Measurements from ENCODE around the gene SCARB1.

Gene SCARB1

GRCh38 chr12:124841558-124841945 lies 22.1 kb downstream of the SCARB1 start:
- DNase-seq, result no peak

GRCh38 chr12:124837958-124838803 lies 25.5 kb downstream of the SCARB1 start:
- peak; percentile 95 for DNase-seq

GRCh38 chr12:124837249-124837897 lies 26.3 kb downstream of the SCARB1 start:
- no peak for DNase-seq

DNA sequence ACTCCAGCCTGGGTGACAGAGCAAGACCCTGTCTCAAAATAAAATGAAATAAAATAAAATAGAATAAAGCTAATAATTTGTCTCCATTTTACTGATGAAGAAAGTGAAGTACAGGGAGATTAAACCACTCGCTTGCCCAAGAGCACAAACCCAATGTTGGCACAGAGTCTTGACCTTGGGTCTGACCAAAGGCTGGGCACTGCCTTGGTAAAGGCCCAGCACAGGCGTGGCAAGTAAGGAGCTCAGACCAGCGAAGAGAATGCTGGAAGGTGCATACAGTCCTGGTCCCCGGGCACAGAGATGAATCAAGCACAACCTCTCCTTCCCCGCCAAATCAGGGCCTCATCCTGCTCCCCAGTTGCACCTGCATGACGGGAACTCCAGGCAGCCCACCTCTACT lies 26.9 kb downstream of the SCARB1 start:
- no peak for DNase-seq

- no peak for DNase-seq
These were observed 27.8 kb downstream of the SCARB1 start for GRCh38 chr12:124835656-124836410.

GRCh38 chr12:124834822-124835221 lies 28.8 kb downstream of the SCARB1 start:
- DNase-seq, result no peak

DNA sequence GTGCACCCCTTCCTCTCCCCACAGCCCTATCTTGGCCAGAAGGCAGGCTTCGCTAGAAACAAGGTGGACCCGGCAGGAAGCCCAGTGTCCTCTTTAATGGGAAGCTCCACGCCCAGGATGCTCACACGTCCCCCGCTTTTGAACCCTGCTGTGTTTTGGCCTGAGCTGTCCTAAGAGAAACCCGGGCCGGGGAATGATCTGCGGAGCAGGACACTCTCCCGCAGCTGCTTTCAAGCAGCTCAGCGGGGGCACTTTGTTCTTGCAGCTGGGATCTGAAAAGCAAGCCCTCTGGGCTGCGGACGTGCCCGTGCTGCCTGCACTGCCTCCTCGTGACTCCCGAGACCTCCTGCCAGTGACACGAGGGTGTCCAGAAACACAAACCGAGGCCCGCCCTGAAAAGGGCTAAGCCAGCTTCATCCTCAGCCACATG lies 30.0 kb downstream of the SCARB1 start:
- no peak for DNase-seq

DNA sequence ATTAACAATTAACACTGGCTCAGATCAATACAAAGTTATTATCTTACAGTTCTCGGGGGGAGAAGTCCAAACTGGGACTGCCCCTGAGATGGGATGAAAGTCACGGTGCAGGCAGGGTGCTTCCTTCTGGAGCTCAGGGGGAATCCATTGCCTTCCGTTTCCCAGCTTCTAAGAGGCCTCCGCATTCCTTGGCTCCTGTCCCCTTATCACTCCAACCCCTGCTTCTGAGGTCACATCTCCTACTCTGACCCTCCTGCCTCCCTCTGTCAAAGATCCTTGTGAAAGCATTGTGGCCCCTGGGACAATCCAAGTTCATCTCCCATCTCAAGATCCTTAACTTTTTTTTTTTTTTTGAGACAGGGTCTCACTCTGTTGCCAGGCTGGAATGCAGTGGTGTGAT lies 30.8 kb downstream of the SCARB1 start:
- DNase-seq, result no peak

DNA sequence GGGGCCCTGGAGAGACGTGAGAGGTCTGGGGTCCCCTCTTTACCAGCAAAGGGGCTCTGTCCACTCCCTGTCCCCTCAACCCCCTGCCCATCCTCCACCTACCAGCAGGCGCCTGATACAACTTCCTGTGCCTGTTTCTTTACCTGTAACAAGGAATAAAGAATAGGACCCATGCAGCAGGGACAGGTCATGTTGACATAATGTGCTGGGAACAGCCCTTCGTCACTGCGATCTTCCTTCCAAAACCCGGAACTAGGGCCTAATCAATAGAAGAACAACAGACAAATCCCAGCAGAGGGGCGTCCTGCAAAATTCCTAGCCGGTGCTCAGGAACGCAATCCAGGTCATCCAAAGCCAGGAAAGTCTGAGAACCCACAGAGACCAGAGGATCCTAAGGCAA lies 32.1 kb downstream of the SCARB1 start:
- DNase-seq, result no peak

DNA sequence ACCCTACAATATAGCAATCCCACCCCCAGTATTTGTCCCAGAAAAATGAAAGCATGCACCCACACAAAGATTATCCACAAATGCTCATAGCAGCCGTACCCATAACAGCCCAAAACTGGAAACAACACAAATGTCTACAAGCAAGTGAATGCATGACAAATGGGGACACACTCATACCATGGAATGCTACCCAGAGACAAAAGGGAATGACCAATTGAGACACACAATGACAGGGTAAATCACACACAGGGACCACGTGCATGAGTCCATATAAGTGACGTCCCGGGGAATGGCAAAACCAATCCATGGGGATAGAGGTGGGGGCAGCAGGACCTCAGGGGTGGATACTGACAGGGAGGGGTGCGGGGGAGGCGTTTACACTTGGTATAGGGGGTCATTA lies 33.4 kb downstream of the SCARB1 start:
- no peak for DNase-seq

DNA sequence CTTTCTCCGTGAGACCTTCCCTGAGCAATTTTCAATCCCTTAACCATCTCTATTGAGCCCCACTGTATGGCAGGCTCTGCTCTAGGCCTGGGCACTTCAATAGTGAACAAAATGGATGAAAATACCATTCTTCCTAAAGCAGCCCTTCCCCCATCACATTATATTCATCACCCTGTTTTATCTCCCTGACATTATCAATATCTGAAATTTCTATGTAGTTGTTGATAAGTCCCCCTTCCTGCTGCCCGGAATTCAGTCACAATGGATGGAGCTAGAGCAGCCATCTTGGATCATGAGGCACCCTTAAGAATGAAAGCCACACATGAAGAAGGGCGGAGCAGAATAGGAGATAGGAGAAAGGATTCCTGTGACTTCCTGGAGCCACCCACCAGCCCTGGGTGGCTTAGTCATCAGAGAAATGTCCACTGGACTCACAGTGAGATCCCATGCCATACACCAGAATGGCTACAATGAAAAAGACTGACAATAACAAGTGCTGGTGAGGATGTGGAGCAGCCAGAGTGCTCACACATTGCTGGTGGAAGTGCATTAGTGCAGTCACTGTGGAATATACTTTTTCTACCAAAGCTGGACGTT lies 33.9 kb downstream of the SCARB1 start:
- no peak for DNase-seq

DNA sequence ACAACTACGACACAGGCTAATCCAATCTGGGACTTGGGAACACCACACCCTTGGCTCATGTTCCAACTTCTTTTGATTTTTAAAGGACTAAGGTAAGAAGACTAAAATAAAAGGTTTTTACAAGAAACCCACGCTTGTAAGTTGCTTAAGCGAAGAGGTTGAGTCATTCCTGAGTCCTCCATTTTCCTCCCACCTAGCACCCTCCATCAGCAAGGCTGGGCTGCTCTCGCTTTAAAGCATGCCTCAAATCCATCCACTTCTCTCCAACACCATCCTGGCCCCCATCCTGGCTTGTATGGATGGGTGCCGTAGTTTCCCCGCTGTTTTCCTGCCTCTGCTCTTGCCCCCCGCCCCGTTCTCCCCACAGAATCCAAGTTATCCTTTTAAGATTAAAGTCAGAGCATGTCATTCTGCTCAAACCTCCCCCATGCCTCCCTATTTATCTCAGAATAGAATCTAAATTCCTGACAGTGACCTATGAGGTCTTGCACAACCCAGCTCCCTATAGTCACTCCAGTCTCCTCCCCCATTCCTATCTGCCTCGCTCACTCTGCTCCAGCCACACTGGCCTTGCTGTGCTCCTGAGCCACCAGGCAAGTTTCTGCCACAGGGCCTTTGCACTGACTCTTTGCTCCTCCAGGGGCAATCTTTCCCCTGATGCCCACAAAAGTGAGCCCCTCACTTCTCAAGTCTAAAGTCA lies 34.5 kb downstream of the SCARB1 start:
- DNase-seq, result peak; percentile 94

DNA sequence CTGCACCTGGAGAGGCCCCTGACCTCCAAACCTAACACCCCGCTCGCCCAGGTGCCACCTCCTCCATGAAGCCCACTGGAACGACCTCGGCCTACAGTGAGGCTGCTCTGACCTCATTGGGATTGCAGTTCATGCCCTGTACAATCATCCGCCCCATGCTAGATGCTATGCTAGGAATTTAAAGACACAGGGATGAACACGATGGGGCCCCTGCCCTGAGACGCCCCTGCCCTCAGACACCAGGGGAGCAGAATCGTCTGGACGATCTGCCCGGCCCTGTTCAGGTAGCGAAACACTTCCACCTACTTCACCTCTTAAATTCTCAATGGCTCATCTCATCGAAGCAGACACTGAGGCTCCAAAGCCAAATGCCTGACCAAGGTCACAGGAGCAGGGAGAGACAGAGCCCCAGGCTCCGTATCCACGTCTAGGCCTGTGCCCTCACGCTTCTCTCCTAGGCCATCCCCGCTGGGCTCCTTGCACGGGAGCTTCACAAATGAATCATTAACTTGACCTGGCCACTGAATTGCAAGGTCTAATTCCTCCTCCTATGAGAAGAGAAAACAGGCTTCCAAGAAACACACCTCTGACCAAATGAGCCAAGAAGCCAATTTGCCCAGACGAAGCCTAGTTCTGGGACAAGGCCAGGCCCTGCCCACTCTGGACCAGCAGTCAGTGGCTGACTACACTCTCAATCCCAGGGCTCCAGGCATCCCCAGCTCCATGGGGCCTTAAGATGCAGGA lies 35.2 kb downstream of the SCARB1 start:
- peak; percentile 67 for DNase-seq

- DNase-seq, result no peak
These were observed 36.0 kb downstream of the SCARB1 start for GRCh38 chr12:124827588-124828184.

- DNase-seq, result peak; percentile 14
These were observed 39.5 kb downstream of the SCARB1 start for GRCh38 chr12:124824195-124824594.

DNA sequence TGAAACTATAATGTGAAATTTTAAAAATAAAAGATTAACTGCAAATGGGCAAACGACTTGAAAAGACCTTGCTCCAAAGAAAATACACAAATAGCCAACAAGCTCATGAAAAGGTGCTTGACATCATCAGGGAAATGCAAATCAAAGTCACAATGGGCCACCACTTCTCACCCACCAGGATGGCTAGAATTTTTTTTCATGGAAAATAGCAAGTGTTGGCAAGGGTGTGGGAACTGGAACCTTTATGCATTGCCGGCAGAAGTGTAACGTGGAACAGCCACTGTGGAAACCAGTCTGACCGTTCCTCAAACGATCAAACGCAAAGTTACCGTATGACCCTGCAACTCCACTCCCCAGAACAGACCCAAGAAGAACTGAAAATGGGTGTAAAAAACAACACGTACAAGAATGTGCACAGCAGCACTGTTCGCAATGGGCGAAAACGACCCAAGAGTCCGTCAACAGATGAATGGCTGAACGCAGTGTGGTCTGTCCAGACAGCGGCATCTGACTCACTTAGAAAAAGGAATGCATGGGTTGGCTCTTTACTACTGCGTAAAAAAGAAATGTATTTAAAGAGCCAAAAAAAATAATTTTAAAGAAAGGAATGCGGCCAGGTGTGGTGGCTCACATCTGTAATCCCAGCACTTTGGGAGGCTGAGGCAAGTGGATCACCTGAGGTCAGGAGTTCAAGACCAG lies 40.2 kb downstream of the SCARB1 start:
- DNase-seq, result peak; percentile 17

GRCh38 chr12:124822218-124822617 lies 41.4 kb downstream of the SCARB1 start:
- no peak for DNase-seq

GRCh38 chr12:124821252-124822200 lies 42.1 kb downstream of the SCARB1 start:
- DNase-seq, result no peak

- DNase-seq, result no peak
These were observed 43.5 kb downstream of the SCARB1 start for GRCh38 chr12:124820199-124820598.
